Measurements from ENCODE around the gene NRTN. TPM values are rescaled to one million over a fixed set of nuclear protein-coding genes. Genes with fewer than 3 reads are reported as not detected.

The NRTN gene
- total RNA-seq, 1 experiment from 2014 or later: 3.9 TPM

GRCh38 chr19:5826531-5827341 lies 21.9 kb downstream of the NRTN start:
- peak overlapping the region; percentile 35; the same call in 1 of the 2 replicates for H3K4me3 ChIP-seq (ENCODE audit: low read length)
- TF ChIP-seq EZH2 (IDR thresholded peaks at IDR 0.05; ENCODE audit: low read length, unreplicated experiment) (no peak), CTCF (conservative IDR thresholded peaks at IDR 0.05; ENCODE audit: low read depth, low read length) (peak; percentile 58)
- peak; percentile 30 for ATAC-seq
- H3K9me3 ChIP-seq (ENCODE audit: low read length): no peaks in the 10 kb centered on the region
- ChIA-PET CTCF (interaction anchor here (1.9 kb wide), 1 partner anchor 23 kb away, joined by 11 read pairs; no protein-coding TSS in a partner anchor), POLR2A (ENCODE audit: unreplicated experiment) (interaction anchor here (0.6 kb wide), 1 partner anchor 87 kb away, joined by 4 read pairs; the partner anchor contains the start of gene CAPS)
- BruUV-seq (replicated peaks): TSS peak; percentile 57
- no peak overlapping the region for H3K9ac ChIP-seq (ENCODE audit: low read length)
- H3K79me2 ChIP-seq (ENCODE audit: low read length): no peaks in the 10 kb centered on the region
- peak overlapping the region; percentile 51; the same call in 1 of the 2 replicates for H3K4me2 ChIP-seq (ENCODE audit: low read length)
- no peaks in the 10 kb centered on the region for H4K20me1 ChIP-seq (ENCODE audit: low read length)
- H3K4me1 ChIP-seq (ENCODE audit: insufficient read depth, low read length): peaks cover 14% of the 10 kb centered on the region; the same call in 1 of the 2 replicates
- no peak overlapping the region for H2AFZ ChIP-seq (ENCODE audit: low read length)
- H3F3A ChIP-seq (ENCODE audit: low read length, unreplicated experiment): no peaks in the 10 kb centered on the region
- intact Hi-C loops (cut with micrococcal nuclease): no loop called here
- peak; percentile 81 for DNase-seq
- no peaks in the 10 kb centered on the region for H3K36me3 ChIP-seq (ENCODE audit: low read depth, low read length)
- no peaks in the 10 kb centered on the region for H3K27me3 ChIP-seq (ENCODE audit: low read length)
- H3K27ac ChIP-seq (ENCODE audit: low read length): no peak overlapping the region
- H3K9me2 ChIP-seq (replicated peaks; ENCODE audit: low read length): no peaks in the 10 kb centered on the region

GRCh38 chr19:5827342-5827890 lies 22.5 kb downstream of the NRTN start:
- Histone ChIP-seq H4K20me1 (ENCODE audit: low read length) (no peaks in the 10 kb centered on the region), H2AFZ (ENCODE audit: low read length) (no peak overlapping the region; the same call in none of the 2 replicates), H3K79me2 (ENCODE audit: low read length) (no peaks in the 10 kb centered on the region), H3K27ac (ENCODE audit: low read length) (no peak overlapping the region), H3K4me2 (ENCODE audit: low read length) (peak overlapping the region; percentile 51), H3F3A (ENCODE audit: low read length, unreplicated experiment) (no peaks in the 10 kb centered on the region), H3K36me3 (ENCODE audit: low read depth, low read length) (no peaks in the 10 kb centered on the region), H3K27me3 (ENCODE audit: low read length) (no peaks in the 10 kb centered on the region), H3K9me3 (ENCODE audit: low read length) (no peaks in the 10 kb centered on the region), H3K9me2 (replicated peaks; ENCODE audit: low read length) (no peaks in the 10 kb centered on the region), H3K4me3 (ENCODE audit: low read length) (peak overlapping the region; percentile 35), H3K9ac (ENCODE audit: low read length) (no peak overlapping the region), H3K4me1 (ENCODE audit: insufficient read depth, low read length) (peaks cover 14% of the 10 kb centered on the region; the same call in 1 of the 2 replicates)
- DNase-seq: no peak
- POLR2A ChIA-PET (ENCODE audit: unreplicated experiment): interaction anchor here (0.6 kb wide), 2 partner anchors 76 to 86 kb away, joined by 4 read pairs; partner anchors contain the start of genes CAPS and NDUFA11
- BruUV-seq (replicated peaks): no TSS peak
- CTCF ChIA-PET: interaction anchor here (1.9 kb wide), 1 partner anchor 23 kb away, joined by 11 read pairs; no protein-coding TSS in a partner anchor
- intact Hi-C loops (cut with micrococcal nuclease): no loop called here
- no peak for TF ChIP-seq EZH2phosphoT487 (IDR thresholded peaks at IDR 0.05; ENCODE audit: borderline replicate concordance, low read length)
- TF ChIP-seq EZH2 (IDR thresholded peaks at IDR 0.05; ENCODE audit: low read length, unreplicated experiment): no peak
- no peak for TF ChIP-seq CTCF (conservative IDR thresholded peaks at IDR 0.05; ENCODE audit: low read depth, low read length)
- no peak for ATAC-seq
